ENCODE data around the gene BAX.

- TF ChIP-seq USF1 (CRISPR knock-in tag; IDR thresholded peaks at IDR 0.05): no peak
- TF ChIP-seq EMX1 (CRISPR knock-in tag; IDR thresholded peaks at IDR 0.05): no peak
These were observed 55.2 kb downstream of the BAX start for GRCh38 chr19:49009828-49010227.
